GM19467 (cell line): ENCODE results near the gene PTPRQ.
"Not testable (repeated sequence)": the region's sequence is repeated elsewhere in the genome, so short reads cannot be mapped to it uniquely, and the experiment has no call there.

Experiments used
- ATAC-seq: cut with Tn5 transposase; IDR thresholded peaks from one replicate; pipeline ENCODE4 v1.9.1; 2021; ENCODE audit warnings: mild to moderate bottlenecking, moderate library complexity; ENCODE audit not compliant: unreplicated experiment

The PTPRQ gene

DNA sequence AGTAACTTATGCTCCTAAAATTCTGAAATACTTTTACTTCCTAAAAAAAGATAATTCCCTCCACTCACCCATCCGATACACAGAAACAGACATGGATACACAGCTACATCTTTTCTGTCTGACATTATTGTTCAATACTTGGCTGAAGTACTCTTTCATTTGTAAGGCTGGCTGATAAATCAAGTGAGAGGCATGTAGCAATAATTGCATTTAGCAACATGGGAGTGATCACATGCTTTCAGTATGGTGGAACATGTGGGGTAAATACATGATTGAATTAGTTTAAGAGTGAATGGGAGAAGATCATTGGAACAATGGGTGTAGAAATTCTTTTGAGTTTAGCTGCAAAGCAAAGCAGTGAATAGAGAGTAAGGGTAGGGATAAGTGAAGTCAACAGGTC, 25.6 kb downstream of the PTPRQ start:
- ATAC-seq = no peak

DNA sequence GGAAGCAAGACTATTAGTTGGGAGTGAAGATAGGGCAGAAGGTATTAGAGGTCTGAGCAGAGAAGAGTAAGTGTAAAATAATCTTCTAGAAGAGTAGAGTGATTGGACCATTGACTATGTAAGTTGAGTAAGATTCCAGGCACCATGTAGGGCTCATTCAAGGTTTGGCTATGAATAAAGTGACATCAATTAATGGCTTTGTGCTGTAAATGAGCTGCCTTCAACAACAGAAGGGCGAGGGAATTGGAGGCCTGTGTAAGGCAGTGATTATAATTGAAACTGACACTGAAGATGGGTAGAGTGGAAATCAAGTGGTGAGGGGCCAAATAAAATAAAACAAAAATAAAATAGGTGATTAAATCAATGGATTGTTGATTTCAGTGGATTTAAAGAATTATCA, 26.4 kb downstream of the PTPRQ start:
- no peak for ATAC-seq

DNA sequence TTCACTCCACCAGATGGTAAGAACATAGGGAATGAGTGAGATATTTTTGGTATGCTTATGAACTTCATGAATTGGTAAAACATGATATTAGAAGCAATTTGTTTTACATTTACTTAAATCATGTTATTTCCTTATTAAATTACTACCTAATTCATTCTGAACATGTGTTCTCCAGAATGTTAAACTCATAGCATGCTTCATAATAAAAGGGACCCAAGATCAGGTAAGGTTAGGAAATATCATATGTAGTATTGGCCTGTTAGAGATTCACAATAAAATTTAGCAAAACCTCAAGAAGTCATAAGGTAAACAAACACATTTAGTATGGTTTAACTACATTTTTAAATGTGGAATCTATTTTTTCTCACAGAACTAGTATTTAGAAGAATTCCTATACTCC, 28.2 kb downstream of the PTPRQ start:
- ATAC-seq = no peak

DNA sequence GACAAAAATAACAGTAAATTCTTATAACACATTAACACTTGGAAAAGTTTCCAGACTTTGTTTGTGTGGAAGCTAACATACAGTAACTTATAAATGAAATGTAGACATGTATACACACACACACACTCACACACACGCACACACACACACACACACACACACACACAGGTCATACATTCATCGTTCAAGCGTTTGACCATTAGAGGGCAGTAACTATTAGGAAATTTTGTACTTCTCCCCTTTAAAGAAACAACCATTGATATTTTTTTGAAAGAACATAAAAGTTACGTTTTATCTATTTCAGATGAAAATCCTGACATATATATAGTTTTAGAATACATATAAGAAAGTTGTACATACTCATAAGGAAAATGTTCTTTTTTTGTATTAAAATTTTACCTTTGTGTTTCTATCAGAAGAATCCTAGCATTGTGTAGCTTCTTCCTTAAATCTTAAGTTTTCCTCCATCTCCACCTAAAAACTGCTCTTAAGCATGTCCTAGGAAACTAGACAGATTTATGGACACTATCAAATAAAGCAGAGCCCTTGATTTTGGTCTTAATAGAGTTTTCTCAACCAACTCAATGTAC, 29.0 kb downstream of the PTPRQ start:
- ATAC-seq = no peak

DNA sequence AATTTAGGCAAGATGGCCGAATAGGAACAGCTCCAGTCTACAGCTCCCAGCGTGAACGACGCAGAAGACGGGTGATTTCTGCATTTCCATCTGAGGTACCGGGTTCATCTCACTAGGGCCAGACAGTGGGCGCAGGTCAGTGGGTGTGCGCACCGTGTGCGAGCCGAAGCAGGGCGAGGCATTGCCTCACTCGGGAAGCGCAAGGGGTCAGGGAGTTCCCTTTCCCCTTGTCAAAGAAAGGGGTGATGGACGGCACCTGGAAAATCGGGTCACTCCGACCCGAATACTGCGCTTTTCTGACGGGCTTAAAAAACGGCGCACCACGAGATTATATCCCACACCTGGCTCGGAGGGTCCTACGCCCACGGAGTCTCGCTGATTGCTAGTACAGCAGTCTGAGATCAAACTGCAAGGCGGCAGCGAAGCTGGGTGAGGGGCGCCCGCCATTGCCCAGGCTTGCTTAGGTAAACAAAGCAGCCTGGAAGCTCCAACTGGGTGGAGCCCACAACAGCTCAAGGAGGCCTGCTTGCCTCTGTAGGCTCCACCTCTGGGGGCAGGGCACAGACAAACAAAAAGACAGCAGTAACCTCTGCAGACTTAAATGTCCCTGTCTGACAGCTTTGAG, 33.6 kb downstream of the PTPRQ start:
- ATAC-seq = not testable (repeated sequence)

DNA sequence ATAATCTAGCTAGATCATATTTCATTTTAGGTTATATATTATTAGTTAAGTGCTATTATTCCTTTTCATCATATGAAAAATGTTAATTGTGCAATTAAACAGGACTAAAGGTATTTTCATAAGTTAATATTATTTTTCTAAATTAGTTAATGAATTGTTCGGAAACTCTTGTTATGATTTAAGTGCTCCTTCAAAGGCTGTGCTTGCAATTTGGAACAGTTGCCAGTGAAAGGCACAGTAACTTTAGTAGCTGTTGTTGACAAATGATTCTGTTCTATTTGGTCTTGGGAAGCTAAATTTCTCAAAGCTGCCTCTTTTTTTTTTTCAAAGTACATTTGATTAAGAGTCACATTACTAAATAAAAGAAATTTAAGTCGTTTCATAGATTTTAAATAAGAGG, 40.7 kb downstream of the PTPRQ start:
- ATAC-seq = no peak

DNA sequence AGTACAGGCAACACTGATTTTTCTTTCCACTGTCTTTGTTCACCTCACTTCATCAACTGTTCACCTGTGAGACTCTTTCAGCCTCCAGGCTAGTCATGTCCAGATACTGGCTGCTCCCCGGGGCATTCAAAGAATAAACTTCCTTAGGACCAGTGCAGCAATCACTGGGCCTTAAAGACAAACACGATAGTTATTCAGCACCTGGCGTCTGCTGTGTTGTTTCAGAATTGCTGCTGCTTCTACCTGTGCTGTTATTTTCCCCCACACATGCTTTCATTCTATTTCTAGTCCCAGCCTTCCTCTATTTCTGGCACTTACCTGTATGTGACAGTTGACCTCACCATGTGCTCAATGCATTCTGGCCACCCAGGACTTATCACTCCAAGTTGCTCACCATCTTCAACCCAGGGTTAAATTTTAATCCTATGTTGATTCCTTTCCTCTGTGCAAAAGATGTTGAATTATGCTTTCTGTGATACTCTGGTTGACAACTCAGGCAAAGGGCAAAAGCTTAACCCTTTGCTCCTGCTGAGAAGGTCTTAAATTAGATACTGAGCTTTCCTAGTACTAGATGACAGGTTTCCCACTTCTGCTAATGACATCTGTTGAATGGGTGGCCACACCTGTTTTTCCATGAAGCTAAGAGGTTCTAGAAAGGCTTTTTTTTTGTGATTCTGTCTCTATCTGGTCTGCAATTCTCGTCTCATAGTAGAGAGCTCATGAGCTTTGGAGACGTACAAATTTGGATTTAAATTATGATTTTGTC, 41.4 kb downstream of the PTPRQ start:
- ATAC-seq = no peak

DNA sequence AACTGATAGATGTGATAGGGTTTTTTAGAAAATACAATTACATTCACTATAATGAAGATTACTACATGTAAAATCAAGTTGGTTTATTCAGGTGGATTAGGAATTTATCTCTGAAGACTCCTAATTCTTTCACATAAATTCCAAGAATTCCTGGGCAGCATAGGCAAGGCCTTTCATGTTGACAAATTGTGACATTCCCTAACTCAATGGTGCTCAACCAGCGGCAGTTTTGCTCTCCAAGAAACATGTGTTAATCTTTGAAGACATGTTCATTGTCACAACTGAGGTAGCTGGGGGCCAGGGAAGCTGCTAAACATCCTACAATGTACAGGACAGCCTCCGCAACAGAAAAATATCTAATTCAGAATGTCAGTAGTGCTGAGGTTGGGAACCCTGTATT, 46.3 kb downstream of the PTPRQ start:
- no peak for ATAC-seq

DNA sequence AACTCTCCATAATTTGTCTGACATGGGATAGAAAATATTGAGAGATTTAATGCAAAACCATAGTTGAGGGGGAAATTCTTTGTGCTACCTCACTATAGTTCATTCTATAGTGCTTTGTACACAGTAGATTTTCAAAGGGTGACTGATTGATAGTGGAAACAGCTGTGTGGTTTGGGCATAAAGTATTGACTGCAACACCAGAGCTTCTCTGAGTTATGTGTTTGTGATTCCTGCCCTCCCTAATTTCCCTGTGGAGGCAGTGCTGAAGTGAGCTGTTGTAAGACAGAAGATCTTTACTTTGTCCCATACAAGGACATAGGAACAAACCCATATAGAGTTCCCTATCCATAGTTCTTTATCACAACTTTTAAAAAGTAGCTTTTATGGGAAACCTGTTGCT, 47.1 kb downstream of the PTPRQ start:
- no peak for ATAC-seq

DNA sequence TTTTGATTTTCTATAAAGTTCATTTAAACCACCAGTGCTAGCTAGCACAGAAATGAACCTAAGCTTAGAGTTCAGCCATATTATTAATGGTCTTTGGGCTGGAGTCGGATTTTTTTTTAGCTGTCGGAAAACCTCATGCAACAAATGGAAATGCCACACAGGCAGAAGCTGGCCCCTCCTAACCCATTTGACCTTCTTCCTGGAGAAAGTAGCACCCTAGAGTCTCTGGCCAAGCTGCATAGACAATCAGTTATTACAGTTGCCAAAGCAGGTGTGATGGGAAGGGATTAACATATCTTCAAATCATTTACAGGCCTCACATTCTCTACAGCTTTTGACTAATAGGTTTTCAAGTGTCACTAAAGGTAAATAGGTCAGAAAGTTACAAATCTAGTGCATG, 49.4 kb downstream of the PTPRQ start:
- no peak for ATAC-seq

DNA sequence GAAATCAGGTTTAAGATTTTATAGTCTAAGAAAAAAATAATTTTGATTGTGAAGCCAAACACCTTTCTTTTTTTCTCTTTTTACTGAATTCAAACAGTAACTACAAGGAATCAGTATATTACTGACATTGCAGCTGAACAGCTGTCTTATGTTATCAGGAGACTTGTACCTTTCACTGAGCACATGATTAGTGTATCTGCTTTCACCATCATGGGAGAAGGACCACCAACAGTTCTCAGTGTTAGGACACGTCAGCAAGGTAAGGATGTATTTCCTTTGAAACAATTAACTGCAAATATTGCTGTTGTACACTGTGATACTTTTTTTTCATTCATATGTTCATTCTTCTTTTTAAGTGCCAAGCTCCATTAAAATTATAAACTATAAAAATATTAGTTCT, 50.8 kb downstream of the PTPRQ start:
- no peak for ATAC-seq

DNA sequence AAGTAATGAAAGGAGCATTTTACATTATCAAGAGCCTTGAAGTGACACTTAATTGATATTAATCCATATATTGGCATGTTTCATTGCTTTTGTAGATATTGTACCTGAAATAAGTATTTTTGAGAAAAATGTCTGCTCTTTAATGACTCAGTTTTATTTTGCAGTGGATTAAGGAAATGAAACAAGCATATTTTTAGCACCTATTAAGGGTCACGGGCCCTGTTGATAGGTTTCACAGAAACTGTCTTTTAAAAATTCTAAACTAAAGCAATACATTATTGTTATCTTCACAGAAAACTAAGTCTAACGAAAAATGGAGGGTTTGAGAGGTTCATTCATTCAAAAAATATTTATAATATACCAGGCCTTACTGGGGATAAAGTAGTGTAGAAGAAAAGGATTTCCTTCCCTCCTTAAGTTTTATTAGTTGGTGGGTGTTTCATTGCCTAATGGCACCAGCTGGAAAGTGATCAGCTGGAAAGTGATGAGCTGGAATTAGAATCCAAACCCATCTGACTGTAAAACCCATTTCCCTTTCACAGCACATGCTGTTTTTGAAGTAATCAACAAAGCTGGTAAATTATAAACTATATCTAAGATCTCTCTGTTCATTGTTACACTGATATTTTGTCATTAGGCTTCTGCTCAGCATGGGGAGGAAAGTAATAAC, 54.2 kb downstream of the PTPRQ start:
- no peak for ATAC-seq

DNA sequence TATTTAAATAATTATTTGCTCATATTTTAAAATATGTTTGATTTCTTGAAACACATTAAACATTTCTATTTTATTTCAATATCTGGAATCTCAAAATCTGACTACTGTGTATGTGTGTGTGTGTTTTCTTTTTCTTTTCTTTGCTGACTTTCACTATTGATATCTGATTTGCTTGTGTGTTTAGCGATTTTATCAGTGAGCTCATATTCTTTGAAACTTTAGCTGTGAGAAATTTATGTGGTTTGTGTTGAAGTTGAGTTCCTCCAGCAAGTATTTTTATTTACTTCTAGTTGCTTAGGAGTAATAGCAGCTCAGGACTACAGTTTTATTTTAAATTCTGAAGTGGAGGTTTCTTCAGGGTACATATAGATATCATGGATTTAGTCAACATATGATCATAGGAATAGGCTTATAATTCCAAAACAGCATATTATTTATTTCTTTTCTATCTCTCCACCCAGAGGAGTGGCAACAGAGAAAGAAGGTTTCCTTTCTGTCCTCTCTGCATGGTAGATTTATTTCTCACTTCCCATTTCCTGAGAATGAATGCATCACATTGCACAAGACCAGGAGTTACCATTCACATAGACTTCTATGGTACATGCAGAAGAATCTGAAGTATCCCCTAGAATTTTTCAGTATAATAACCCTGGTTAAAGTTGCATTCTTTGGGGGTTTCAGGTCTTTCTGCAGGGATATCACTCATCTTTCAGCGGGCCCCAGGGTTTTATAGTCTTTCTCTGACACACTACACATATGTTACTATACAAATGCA, 60.5 kb downstream of the PTPRQ start:
- no peak for ATAC-seq

DNA sequence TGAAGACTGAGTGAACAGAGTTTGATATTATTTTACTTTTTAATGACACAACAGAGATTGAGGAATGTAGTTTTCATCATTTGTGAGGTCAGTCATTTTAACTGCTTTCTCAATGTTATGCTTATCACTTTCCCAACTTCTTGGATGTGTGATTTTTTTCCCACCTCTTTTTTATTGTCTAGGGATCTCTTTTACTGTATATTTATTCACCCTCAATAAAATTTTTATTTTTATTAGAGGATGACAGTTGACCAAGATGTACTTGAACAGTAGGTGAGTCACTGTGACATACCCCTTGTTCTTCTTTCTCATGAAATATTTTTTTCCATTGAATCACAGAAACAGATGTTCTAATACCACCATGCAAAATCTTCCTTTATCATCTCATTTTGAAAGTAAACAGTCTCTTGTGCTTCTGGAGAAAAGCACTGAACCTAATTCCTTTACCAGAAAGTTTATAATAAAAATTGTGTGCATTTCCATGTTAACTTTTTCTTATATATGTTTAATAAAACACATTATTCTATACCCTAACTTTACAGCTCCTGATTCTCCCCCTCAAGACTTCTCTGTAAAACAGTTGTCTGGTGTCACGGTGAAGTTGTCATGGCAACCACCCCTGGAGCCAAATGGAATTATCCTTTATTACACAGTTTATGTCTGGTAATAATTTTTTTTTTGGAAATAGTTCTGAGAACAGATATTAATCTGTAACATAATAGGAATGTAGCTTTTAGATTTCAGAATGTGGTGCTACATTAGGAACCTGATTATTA, 65.9 kb downstream of the PTPRQ start:
- no peak for ATAC-seq

DNA sequence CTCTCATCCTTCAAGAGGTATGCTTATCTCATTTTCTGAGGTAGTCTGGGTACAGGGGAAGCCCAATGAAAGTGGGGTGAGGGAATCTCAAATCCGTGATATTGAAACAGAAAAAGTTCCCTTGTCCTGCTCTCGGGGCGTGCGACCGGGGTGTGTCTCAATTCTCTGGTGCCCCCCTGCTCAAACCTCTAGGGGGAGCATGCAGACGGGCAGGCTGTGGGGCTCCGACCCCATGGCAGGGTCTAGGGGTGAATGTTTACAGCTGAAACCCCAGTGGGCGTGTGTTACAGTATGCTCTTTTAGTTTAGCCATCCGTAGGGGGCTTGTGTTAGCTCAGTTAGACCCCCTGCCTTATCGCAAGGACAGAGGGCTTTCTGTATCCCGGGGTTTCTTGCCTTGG, 68.7 kb downstream of the PTPRQ start:
- ATAC-seq = no peak

DNA sequence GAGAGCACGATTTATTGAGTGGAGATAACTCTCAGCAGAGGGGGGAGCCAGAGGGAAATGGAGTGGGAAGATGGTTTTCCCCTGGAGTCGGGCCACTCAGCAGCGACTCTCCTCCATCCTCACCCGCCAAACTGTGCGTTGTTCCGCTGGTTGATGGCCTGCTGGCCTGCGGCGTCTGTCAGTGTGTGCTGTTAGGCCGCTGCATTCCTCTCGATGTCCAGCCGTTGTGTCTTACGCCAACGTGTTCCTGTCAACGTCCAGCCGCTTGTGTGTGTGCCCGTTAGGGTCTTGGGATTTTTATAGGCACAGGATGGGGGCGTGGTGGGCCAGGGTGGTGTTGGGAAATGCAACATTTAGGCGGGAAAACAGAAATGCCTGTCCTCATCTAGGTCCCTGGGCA, 69.2 kb downstream of the PTPRQ start:
- no peak for ATAC-seq

DNA sequence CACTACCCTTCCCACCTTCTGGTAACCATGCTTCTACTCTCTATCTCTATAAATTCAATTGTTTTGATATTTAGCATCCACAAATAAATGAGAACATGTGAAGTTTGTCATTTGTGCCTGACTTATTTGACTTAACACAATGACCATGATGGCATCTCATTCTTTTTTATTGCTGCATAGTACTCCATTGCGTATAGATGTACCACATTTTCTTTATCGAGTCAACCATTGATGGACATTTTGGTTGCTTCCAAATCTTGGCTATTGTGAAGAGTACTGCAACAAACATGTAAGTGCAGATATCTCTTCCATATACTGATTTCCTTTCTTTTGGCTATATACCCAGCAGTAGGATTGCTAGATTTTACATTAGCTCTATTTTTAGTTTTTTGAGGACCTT, 73.6 kb downstream of the PTPRQ start:
- ATAC-seq = no peak

DNA sequence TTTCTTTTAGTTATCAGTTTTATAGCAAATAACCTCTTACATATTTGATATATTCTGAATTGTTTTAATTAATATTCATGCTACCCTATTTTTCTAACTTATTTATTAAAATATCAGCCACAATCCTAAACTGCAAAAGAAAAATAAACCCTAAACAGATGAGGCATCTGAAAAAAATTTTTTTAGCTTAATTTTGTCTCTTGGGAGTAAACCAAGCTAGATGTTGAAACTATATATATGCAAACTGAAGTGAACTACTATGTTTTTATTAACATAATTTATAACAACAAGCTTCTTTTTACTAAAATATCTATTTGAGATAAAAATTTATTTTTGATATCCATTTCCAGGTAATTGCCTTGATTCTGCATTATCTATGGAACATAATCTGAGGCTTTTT, 87.6 kb downstream of the PTPRQ start:
- ATAC-seq = no peak

DNA sequence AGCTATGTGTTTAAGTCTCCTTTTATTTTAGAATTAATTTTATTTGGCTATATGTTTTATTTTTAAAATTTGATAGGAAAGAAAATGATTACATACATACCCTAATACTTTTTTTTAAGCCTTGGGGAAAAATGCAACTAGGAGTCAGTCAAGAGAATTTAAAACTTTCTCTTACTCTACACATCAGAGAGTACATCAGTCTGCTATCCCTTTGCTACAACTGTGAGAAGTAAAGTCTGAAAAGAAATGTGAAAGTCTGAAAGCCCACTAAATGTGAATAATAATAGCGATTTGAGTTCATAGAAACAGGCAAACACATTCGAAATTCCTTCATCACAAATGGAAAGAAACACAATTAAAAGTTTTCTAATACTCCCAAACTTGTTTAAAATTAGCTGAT, 95.0 kb downstream of the PTPRQ start:
- no peak for ATAC-seq

DNA sequence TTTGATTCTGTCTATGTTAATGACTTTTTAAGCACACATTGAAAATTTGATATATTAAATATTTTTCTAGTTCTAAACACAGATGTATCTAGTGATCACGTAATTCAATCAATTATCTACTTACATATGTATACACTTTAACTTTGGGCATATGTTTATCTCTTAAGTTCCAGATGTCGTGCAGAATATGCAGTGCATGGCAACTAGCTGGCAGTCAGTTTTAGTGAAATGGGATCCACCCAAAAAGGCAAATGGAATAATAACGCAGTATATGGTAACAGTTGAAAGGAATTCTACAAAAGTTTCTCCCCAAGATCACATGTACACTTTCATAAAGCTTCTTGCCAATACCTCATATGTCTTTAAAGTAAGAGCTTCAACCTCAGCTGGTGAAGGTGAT, 105.3 kb downstream of the PTPRQ start:
- ATAC-seq = no peak
